DOHH2 (cell line): ENCODE measurements around the gene KLK10.

Source experiments
- EZH2phosphoT487 ChIP-seq: fragments of 200-600 bp; sonication (generic); IDR thresholded peaks from 2 replicates; pipeline ENCODE4 v1.6.1; 2017; ENCODE audit warnings: borderline replicate concordance, mild to moderate bottlenecking, antibody characterized with exemption, low read length, moderate library complexity, mixed read lengths
- TF ChIP-seq, protein P1 (sequence below): fragments of 200-600 bp; sonication (generic); IDR thresholded peaks from one replicate; pipeline ENCODE4 v1.5.1; 2014; ENCODE audit warnings: antibody characterized with exemption, mild to moderate bottlenecking, low read depth, low read length; ENCODE audit not compliant: poor library complexity, severe bottlenecking

DNA sequence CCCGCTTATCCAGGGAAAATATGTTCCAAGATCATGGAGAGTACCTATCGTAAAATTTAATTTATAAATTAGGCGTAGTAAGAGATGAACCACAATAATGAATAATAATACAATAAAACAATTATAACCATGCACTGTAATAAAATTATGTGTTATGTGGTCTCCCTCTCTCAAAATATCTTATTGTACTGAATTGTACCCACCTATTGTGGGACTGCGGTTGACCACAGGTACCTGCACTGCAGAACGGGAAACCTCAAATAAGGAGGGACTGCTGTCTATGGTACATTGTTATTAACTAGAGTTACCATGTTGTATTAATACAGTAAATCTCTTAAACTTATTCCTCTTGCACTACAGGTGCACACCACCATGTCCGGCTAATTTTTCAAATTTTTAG lies 20.6 kb upstream of the KLK10 start:
- TF ChIP-seq, protein P1, sequence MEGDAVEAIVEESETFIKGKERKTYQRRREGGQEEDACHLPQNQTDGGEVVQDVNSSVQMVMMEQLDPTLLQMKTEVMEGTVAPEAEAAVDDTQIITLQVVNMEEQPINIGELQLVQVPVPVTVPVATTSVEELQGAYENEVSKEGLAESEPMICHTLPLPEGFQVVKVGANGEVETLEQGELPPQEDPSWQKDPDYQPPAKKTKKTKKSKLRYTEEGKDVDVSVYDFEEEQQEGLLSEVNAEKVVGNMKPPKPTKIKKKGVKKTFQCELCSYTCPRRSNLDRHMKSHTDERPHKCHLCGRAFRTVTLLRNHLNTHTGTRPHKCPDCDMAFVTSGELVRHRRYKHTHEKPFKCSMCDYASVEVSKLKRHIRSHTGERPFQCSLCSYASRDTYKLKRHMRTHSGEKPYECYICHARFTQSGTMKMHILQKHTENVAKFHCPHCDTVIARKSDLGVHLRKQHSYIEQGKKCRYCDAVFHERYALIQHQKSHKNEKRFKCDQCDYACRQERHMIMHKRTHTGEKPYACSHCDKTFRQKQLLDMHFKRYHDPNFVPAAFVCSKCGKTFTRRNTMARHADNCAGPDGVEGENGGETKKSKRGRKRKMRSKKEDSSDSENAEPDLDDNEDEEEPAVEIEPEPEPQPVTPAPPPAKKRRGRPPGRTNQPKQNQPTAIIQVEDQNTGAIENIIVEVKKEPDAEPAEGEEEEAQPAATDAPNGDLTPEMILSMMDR, result no peak
- TF ChIP-seq EZH2phosphoT487, result no peak
